ENCODE results near the gene STX16. TPM values are rescaled to one million over a fixed set of nuclear protein-coding genes. Genes with fewer than 3 reads are reported as not detected.

STX16 gene
- total RNA-seq, 1 experiment from 2014 or later: 41.9 TPM

- ATAC-seq: no peak
- H3K9me3 ChIP-seq (ENCODE audit: control insufficient read depth, insufficient read depth, low read depth, low read length): no peaks in the 10 kb centered on the region
- in situ Hi-C loops (cut with HindIII; ENCODE audit: low pct_unique_long_range_greater_than_20kb, low sequenced_read_pairs) (no loop called here), intact Hi-C loops (cut with micrococcal nuclease; ENCODE audit: unreplicated experiment) (no loop called here)
- no TSS peak for BruUV-seq (replicated peaks)
- DNase-seq (ENCODE audit: low read depth, low spot score): no peak
- H3K36me3 ChIP-seq (ENCODE audit: control insufficient read depth, insufficient read depth, low read length): no peaks in the 10 kb centered on the region
- H3K27me3 ChIP-seq (ENCODE audit: control insufficient read depth, insufficient read depth, low read length): no peaks in the 10 kb centered on the region
- no peak overlapping the region for H3K27ac ChIP-seq (ENCODE audit: low read length)
- TF ChIP-seq, protein P1, sequence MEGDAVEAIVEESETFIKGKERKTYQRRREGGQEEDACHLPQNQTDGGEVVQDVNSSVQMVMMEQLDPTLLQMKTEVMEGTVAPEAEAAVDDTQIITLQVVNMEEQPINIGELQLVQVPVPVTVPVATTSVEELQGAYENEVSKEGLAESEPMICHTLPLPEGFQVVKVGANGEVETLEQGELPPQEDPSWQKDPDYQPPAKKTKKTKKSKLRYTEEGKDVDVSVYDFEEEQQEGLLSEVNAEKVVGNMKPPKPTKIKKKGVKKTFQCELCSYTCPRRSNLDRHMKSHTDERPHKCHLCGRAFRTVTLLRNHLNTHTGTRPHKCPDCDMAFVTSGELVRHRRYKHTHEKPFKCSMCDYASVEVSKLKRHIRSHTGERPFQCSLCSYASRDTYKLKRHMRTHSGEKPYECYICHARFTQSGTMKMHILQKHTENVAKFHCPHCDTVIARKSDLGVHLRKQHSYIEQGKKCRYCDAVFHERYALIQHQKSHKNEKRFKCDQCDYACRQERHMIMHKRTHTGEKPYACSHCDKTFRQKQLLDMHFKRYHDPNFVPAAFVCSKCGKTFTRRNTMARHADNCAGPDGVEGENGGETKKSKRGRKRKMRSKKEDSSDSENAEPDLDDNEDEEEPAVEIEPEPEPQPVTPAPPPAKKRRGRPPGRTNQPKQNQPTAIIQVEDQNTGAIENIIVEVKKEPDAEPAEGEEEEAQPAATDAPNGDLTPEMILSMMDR (IDR thresholded peaks at IDR 0.05): no peak
- no peak for TF ChIP-seq TCF7L2 (IDR thresholded peaks at IDR 0.05; ENCODE audit: low read depth, low read length)
- TF ChIP-seq, protein P2, sequence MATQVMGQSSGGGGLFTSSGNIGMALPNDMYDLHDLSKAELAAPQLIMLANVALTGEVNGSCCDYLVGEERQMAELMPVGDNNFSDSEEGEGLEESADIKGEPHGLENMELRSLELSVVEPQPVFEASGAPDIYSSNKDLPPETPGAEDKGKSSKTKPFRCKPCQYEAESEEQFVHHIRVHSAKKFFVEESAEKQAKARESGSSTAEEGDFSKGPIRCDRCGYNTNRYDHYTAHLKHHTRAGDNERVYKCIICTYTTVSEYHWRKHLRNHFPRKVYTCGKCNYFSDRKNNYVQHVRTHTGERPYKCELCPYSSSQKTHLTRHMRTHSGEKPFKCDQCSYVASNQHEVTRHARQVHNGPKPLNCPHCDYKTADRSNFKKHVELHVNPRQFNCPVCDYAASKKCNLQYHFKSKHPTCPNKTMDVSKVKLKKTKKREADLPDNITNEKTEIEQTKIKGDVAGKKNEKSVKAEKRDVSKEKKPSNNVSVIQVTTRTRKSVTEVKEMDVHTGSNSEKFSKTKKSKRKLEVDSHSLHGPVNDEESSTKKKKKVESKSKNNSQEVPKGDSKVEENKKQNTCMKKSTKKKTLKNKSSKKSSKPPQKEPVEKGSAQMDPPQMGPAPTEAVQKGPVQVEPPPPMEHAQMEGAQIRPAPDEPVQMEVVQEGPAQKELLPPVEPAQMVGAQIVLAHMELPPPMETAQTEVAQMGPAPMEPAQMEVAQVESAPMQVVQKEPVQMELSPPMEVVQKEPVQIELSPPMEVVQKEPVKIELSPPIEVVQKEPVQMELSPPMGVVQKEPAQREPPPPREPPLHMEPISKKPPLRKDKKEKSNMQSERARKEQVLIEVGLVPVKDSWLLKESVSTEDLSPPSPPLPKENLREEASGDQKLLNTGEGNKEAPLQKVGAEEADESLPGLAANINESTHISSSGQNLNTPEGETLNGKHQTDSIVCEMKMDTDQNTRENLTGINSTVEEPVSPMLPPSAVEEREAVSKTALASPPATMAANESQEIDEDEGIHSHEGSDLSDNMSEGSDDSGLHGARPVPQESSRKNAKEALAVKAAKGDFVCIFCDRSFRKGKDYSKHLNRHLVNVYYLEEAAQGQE (IDR thresholded peaks at IDR 0.05; ENCODE audit: insufficient read depth in 1 of 2, low read depth in 2 of 2, low read length in 1 of 2): no peak
- no peak for TF ChIP-seq POLR2AphosphoS5 (IDR thresholded peaks at IDR 0.05; ENCODE audit: low read depth, low read length)
- TF ChIP-seq SIN3A (IDR thresholded peaks at IDR 0.05; ENCODE audit: borderline replicate concordance, insufficient read depth, low read depth, low read length): no peak
- ChIA-PET POLR2A (no interaction called here), CTCF (no interaction called here)
- H3K4me1 ChIP-seq (ENCODE audit: control insufficient read depth, insufficient read depth, low read length): no peaks in the 10 kb centered on the region
- no peak overlapping the region for H3K4me3 ChIP-seq (ENCODE audit: low read depth in 2 of 2, low read length in 2 of 2)
Measured at GRCh38 chr20:58610811-58611210, 40.3 kb upstream of the STX16 start.

- CTCF ChIA-PET: no interaction called here
- Histone ChIP-seq H3K27ac (ENCODE audit: low read length) (no peak overlapping the region), H3K27me3 (ENCODE audit: control insufficient read depth, insufficient read depth, low read length) (no peaks in the 10 kb centered on the region), H3K9me3 (ENCODE audit: control insufficient read depth, insufficient read depth, low read depth, low read length) (no peaks in the 10 kb centered on the region), H3K4me3 (ENCODE audit: low read depth in 2 of 2, low read length in 2 of 2) (no peak overlapping the region), H3K4me1 (ENCODE audit: control insufficient read depth, insufficient read depth, low read length) (no peaks in the 10 kb centered on the region), H3K36me3 (ENCODE audit: control insufficient read depth, insufficient read depth, low read length) (no peaks in the 10 kb centered on the region)
- in situ Hi-C loops (cut with HindIII; ENCODE audit: low pct_unique_long_range_greater_than_20kb, low sequenced_read_pairs): no loop called here
- ATAC-seq: peak; percentile 42; the same call in 1 of the 2 replicates
- BruUV-seq (replicated peaks): no TSS peak
- no peak for DNase-seq (ENCODE audit: low read depth, low spot score)
- TF ChIP-seq, protein P1 (IDR thresholded peaks at IDR 0.05): no peak
- TF ChIP-seq, protein P2 (IDR thresholded peaks at IDR 0.05; ENCODE audit: insufficient read depth in 1 of 2, low read depth in 2 of 2, low read length in 1 of 2): no peak
- TF ChIP-seq SIN3A (IDR thresholded peaks at IDR 0.05; ENCODE audit: borderline replicate concordance, insufficient read depth, low read depth, low read length): no peak
- no peak for TF ChIP-seq TCF7L2 (IDR thresholded peaks at IDR 0.05; ENCODE audit: low read depth, low read length)
- TF ChIP-seq POLR2AphosphoS5 (IDR thresholded peaks at IDR 0.05; ENCODE audit: low read depth, low read length): no peak
- intact Hi-C loops (cut with micrococcal nuclease; ENCODE audit: unreplicated experiment): no loop called here
- POLR2A ChIA-PET: no interaction called here
Measured at GRCh38 chr20:58611236-58612030, 39.6 kb upstream of the STX16 start.
